Endothelial cell of umbilical vein (primary cell): ENCODE measurements around the gene ACTN1. TPM values are rescaled to one million over a fixed set of nuclear protein-coding genes. Genes with fewer than 3 reads are reported as not detected.

Experiments
- BruUV-seq: library from RNA; stranded (reverse); fragments of 400-500 nt; replicated peaks from 2 replicates; lab custom pipeline; 2021; lab: Mats Ljungman, UMichigan
- CTCF ChIA-PET: fragments of 300-600, 350-600 bp; sonication (Branson Sonifier 250); formaldehyde crosslinking; loops from one replicate; lab custom pipeline; 2021; ENCODE audit warnings: antibody characterized with exemption, inconsistent platforms; lab: Charles Lee
- POLR2A ChIA-PET: fragments of 300-600, 350-600 bp; sonication (Branson Sonifier 250); formaldehyde crosslinking; loops from one replicate; lab custom pipeline; 2021; ENCODE audit warnings: antibody characterized with exemption, inconsistent platforms; lab: Charles Lee
- DNase-seq: peaks from one replicate; pipeline ENCODE4 v3.0.0-alpha.2; 2011; ENCODE audit warnings: low read depth, low spot score
- FAIRE-seq: peaks from 2 replicates; lab custom pipeline; 2011; peaks lifted over from hg19 to GRCh38; lab: Jason Lieb, UNC
- H2AFZ ChIP-seq: 2 replicates; pipeline ENCODE4 v1.6.0; 2012; ENCODE audit warnings: low read depth, low read length, control low read depth, inconsistent platforms
- H3K27ac ChIP-seq: 2 replicates; pipeline ENCODE4 v1.5.1; 2011; ENCODE audit warnings: low read depth, mild to moderate bottlenecking, control low read depth, low read length, moderate library complexity; ENCODE audit not compliant: insufficient read depth
- H3K27me3 ChIP-seq, 2 experiments: 2 replicates each; pipeline versions ENCODE4 v1.6.0 to v1.6.1; 2011; ENCODE audit warnings: low read length in 2 of 2, mixed read lengths in 1 of 2; ENCODE audit not compliant: control insufficient read depth in 2 of 2, insufficient read depth in 2 of 2
- H3K36me3 ChIP-seq, 2 experiments: 2 replicates in 1 of 2; 3 replicates in 1 of 2; pipeline ENCODE4 v1.5.1; 2011; ENCODE audit warnings: low read length in 2 of 2, mild to moderate bottlenecking in 1 of 2, moderate library complexity in 1 of 2; ENCODE audit not compliant: control insufficient read depth in 2 of 2, insufficient read depth in 2 of 2; ENCODE audit errors: extremely low read depth in 1 of 2
- H3K4me1 ChIP-seq: 3 replicates; pipeline ENCODE4 v1.5.1; 2011; ENCODE audit warnings: mild to moderate bottlenecking, low read length; ENCODE audit not compliant: control insufficient read depth, insufficient read depth; ENCODE audit errors: extremely low read depth
- H3K4me2 ChIP-seq: 2 replicates; pipeline ENCODE4 v1.6.1; 2011; ENCODE audit warnings: low read length, control low read depth, mixed read lengths; ENCODE audit not compliant: insufficient read depth
- H3K4me3 ChIP-seq, 3 experiments: fragments of 200-600 bp in 1 of 3; sonication (generic), shearing (Covaris generic) in 1 of 3; replicated peaks in 1 of 3; 2 replicates each; pipeline ENCODE4 v1.5.1; 2011 to 2016; ENCODE audit warnings: control low read depth in 3 of 3, low read length in 3 of 3, mild to moderate bottlenecking in 2 of 3, inconsistent platforms in 1 of 3, low read depth in 1 of 3, moderate library complexity in 1 of 3; ENCODE audit not compliant: insufficient read depth in 1 of 3
- H3K79me2 ChIP-seq: 2 replicates; pipeline ENCODE4 v1.6.0; 2012; ENCODE audit warnings: low read length, inconsistent platforms; ENCODE audit not compliant: control insufficient read depth, insufficient read depth
- H3K9ac ChIP-seq: replicated peaks from 2 replicates; pipeline ENCODE3; 2011; ENCODE audit warnings: low read length, control low read depth; ENCODE audit not compliant: insufficient read depth; ENCODE audit errors: extremely low read depth
- H3K9me1 ChIP-seq: replicated peaks from 3 replicates; pipeline ENCODE4 v1.6.0; 2011; ENCODE audit warnings: mild to moderate bottlenecking, low read length; ENCODE audit not compliant: control insufficient read depth, insufficient read depth; ENCODE audit errors: extremely low read depth
- H3K9me3 ChIP-seq: replicated peaks from 2 replicates; pipeline ENCODE4 v1.5.1; 2012; ENCODE audit warnings: low read length, inconsistent platforms; ENCODE audit not compliant: control insufficient read depth, insufficient read depth
- H4K20me1 ChIP-seq: replicated peaks from 2 replicates; pipeline ENCODE3; 2011; ENCODE audit warnings: mild to moderate bottlenecking, low read length; ENCODE audit not compliant: control insufficient read depth, insufficient read depth; ENCODE audit errors: extremely low read depth
- EZH2 ChIP-seq: IDR thresholded peaks from 2 replicates; pipeline ENCODE4 v1.6.1; 2012; ENCODE audit warnings: borderline replicate concordance, low read depth, mild to moderate bottlenecking, moderate library complexity, low read length, inconsistent platforms; ENCODE audit not compliant: severe bottlenecking
- GATA2 ChIP-seq: IDR thresholded peaks from 2 replicates; pipeline ENCODE4 v1.7.0; 2011; ENCODE audit warnings: low read depth, mild to moderate bottlenecking, moderate library complexity, mixed read lengths, low read length; ENCODE audit not compliant: insufficient read length, insufficient read depth
- JUN ChIP-seq: IDR thresholded peaks from 2 replicates; pipeline ENCODE4 v1.6.1; 2011; ENCODE audit warnings: borderline replicate concordance, low read depth; ENCODE audit not compliant: insufficient read length, insufficient read depth
- MYC ChIP-seq: IDR thresholded peaks from one replicate; pipeline ENCODE4 v1.6.1; 2011; ENCODE audit warnings: mild to moderate bottlenecking, low read depth, low read length
- POLR2A ChIP-seq: IDR thresholded peaks from 2 replicates; pipeline ENCODE4 v1.6.1; 2012; ENCODE audit warnings: low read depth, mild to moderate bottlenecking, control low read depth, low read length
- POLR2AphosphoS5 ChIP-seq: IDR thresholded peaks from 2 replicates; pipeline ENCODE4 v1.6.1; 2012; ENCODE audit warnings: low read depth, mild to moderate bottlenecking, control low read depth, low read length, moderate library complexity; ENCODE audit not compliant: insufficient read depth
- dilution Hi-C: fragments of 300-500 bp; cut with MboI; formaldehyde crosslinking; loops from one replicate; pipeline ENCODE4 v1.15.0; 2019; ENCODE audit warnings: low sequenced_read_pairs; ENCODE audit not compliant: extremely low pct_ligation_motif_present
- intact Hi-C: fragments of 100-400 bp; cut with micrococcal nuclease; formaldehyde crosslinking; loops from one replicate; pipeline ENCODE4 v1.10.0; 2022
- polyA plus RNA-seq, 4 experiments: library from polyadenylated mRNA; depleted of rRNA in 3 of 4; stranded (reverse) in 3 of 4; unstranded in 1 of 4; fragments of >200 nt; gene quantifications; 2 replicates each; pipeline versions ENCODE4 v1.2.1 to v1.2.3, GENCODE V29; 2011 to 2012; ENCODE audit warnings: missing spikeins in 1 of 4
- total RNA-seq: library from RNA; stranded (reverse); gene quantifications from 2 replicates; pipeline ENCODE4 v1.2.3, GENCODE V29; 2021
- TF ChIP-seq, protein P1 (sequence below), 2 donors: IDR thresholded peaks; 1 replicate in 1 of 2; 2 replicates in 1 of 2; pipeline ENCODE4 v1.5.1; 2011; ENCODE audit warnings: low read length in 2 of 2, mild to moderate bottlenecking in 2 of 2, moderate library complexity in 2 of 2, control low read depth in 1 of 2, inconsistent platforms in 1 of 2, low read depth in 1 of 2; ENCODE audit not compliant: insufficient read depth in 1 of 2; ENCODE audit errors: extremely low read depth in 1 of 2
- TF ChIP-seq, protein P2 (sequence below): IDR thresholded peaks from 2 replicates; pipeline ENCODE4 v1.6.1; 2011; ENCODE audit not compliant: insufficient read depth, insufficient read length

ACTN1 gene
- total and polyA plus RNA-seq, 2 donors (not counting 3 experiments of a cell fraction or from before 2014, with no cell fraction given): 442 to 463 TPM

DNA sequence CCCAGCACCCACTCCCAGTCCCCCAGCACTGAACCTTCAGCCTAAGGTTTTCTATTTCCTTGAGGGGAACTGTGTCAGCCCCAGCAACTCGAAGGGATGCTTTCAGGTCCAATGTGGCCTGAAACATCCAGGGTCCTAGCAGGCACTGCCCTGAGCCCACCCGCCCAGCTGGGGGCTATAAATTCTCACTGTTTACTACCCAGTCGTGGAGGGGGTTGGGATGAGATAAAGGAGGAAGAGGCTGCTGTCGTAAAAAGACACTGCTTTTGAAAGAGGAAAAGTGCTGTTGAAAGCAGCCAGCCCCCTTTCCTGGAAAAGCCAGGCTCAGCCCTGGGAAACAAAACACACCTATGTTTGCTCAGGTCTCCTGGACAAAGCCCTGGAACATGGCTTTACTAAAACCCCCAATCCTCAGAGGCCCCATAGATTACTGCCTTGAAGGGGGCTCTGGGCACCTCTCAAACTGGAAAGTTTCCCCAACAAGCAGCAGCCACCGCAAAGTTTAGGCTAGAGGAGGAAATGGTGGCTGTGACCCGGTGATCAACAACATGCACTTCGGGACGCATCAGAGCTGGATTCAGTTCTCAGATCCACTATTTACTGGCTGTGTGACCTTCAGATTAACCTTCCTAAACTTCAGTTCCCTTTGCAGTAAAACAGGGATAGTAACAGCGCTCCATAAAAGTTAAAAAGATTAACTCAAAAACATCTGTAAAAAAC is 51.0 kb downstream of the ACTN1 start:
- Histone ChIP-seq H3K27me3 (no peaks in the 10 kb centered on the region), H3K4me2 (no peak overlapping the region), H3K4me1 (no peaks in the 10 kb centered on the region), H3K36me3 (peaks cover 3 to 22% of the 10 kb centered on the region in 2 experiments), H3K79me2 (peaks cover 96% of the 10 kb centered on the region), H3K4me3 (no peak overlapping the region), H3K27ac (no peak overlapping the region), H3K9me3 (no peaks in the 10 kb centered on the region), H2AFZ (no peak overlapping the region), H3K9me1 (no peaks in the 10 kb centered on the region), H4K20me1 (peaks cover 6% of the 10 kb centered on the region), H3K9ac (no peak overlapping the region)
- ChIA-PET CTCF (interaction anchor here (1.0 to 4.1 kb wide), 4 partner anchors 11 to 179 kb away, joined by 3 to 25 read pairs (median 6); no protein-coding TSS in a partner anchor), POLR2A (no interaction called here)
- FAIRE-seq (no peak), DNase-seq (no peak)
- dilution Hi-C loops (no loop called here), intact Hi-C loops (no loop called here)
- BruUV-seq: no TSS peak
- TF ChIP-seq POLR2AphosphoS5 (no peak), POLR2A (no peak), EZH2 (no peak), MYC (no peak), JUN (no peak), GATA2 (no peak)
- TF ChIP-seq, protein P1, sequence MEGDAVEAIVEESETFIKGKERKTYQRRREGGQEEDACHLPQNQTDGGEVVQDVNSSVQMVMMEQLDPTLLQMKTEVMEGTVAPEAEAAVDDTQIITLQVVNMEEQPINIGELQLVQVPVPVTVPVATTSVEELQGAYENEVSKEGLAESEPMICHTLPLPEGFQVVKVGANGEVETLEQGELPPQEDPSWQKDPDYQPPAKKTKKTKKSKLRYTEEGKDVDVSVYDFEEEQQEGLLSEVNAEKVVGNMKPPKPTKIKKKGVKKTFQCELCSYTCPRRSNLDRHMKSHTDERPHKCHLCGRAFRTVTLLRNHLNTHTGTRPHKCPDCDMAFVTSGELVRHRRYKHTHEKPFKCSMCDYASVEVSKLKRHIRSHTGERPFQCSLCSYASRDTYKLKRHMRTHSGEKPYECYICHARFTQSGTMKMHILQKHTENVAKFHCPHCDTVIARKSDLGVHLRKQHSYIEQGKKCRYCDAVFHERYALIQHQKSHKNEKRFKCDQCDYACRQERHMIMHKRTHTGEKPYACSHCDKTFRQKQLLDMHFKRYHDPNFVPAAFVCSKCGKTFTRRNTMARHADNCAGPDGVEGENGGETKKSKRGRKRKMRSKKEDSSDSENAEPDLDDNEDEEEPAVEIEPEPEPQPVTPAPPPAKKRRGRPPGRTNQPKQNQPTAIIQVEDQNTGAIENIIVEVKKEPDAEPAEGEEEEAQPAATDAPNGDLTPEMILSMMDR (IDR thresholded peaks at IDR 0.05; ENCODE audit: extremely low read depth in 1 of 2, insufficient read depth in 1 of 2, low read depth in 1 of 2, low read length in 2 of 2): no peak
- TF ChIP-seq, protein P2, sequence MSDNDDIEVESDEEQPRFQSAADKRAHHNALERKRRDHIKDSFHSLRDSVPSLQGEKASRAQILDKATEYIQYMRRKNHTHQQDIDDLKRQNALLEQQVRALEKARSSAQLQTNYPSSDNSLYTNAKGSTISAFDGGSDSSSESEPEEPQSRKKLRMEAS: no peak
